ENCODE data around the gene ANKHD1. TPM values are rescaled to one million over a fixed set of nuclear protein-coding genes. Genes with fewer than 3 reads are reported as not detected.
"Not testable (repeated sequence)": the region's sequence is repeated elsewhere in the genome, so short reads cannot be mapped to it uniquely, and the experiment has no call there.

Gene ANKHD1
- polyA plus RNA-seq, 1 donor = 131 TPM

GRCh38 chr5:140420665-140421361 lies 19.2 kb downstream of the ANKHD1 start:
- Histone ChIP-seq H3K27me3 (ENCODE audit: control insufficient read depth, insufficient read depth, low read length) (no peaks in the 10 kb centered on the region), H3K36me3 (ENCODE audit: control insufficient read depth, insufficient read depth, low read length) (no peaks in the 10 kb centered on the region), H3K4me3 (ENCODE audit: low read length) (no peak overlapping the region), H3K27ac (ENCODE audit: low read length) (no peak overlapping the region), H3K9me3 (ENCODE audit: control insufficient read depth, low read depth, low read length) (no peaks in the 10 kb centered on the region), H3K4me1 (ENCODE audit: control insufficient read depth, insufficient read depth, low read length) (no peaks in the 10 kb centered on the region)
- DNase-seq = no peak
- 60% methylated on average over 2 of the region's 5 CpGs for WGBS (ENCODE audit: insufficient coverage, low lambda C conversion rate)

- not testable (repeated sequence) for H3K4me3 ChIP-seq (ENCODE audit: low read length); DNase-seq; H3K27ac ChIP-seq (ENCODE audit: low read length); H3K9me3 ChIP-seq (ENCODE audit: control insufficient read depth, low read depth, low read length); H3K4me1 ChIP-seq (ENCODE audit: control insufficient read depth, insufficient read depth, low read length); H3K36me3 ChIP-seq (ENCODE audit: control insufficient read depth, insufficient read depth, low read length); H3K27me3 ChIP-seq (ENCODE audit: control insufficient read depth, insufficient read depth, low read length)
- WGBS (ENCODE audit: insufficient coverage, low lambda C conversion rate) = no CpG with 5 or more reads among the region's 7 CpGs
These were observed 19.7 kb downstream of the ANKHD1 start for GRCh38 chr5:140421375-140421774.

DNA sequence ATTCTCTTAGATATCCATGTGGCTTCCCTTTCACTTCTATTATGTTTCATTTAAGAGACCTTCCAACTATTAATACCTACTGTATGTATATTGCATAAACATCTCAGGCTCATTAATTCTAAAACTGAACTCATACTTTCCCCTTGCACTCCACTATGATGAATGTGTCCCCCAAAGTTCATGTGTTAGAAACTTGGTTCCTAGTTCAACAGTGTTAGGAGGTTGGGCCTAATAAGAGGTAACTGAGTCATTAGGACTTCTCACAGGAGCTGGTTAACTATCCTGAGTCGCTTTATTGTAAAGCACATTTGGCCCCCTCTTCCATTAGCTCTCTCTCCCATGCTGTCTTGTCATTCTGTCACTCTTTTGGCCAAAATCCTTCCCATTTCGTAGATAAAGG lies 22.0 kb downstream of the ANKHD1 start:
- WGBS (ENCODE audit: insufficient coverage, low lambda C conversion rate) = 100% methylated on average over 1 of the region's 2 CpGs

DNA sequence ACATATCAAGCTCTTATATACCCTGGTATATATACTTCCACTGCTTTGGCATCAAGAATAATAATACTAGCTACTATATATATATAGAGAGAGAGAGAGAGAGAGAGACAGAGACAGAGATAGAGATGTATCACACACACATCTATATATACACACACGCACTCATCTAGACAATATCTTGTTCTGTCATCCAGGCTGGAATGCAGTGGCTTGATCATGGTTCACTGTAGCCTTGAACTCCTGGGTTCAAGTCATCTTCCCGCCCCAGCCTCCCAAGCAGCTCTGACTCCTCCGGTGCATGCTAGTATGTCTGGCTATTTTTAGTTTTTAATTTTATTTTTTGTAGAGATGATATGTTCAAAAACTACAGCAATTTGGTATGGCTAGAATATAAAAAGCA lies 22.5 kb downstream of the ANKHD1 start:
- no peak for DNase-seq

More for the DNA sequence above, 22.0 kb downstream of the ANKHD1 start:
- no peaks in the 10 kb centered on the region for H3K36me3 ChIP-seq (ENCODE audit: control insufficient read depth, insufficient read depth, low read length)
- H3K4me1 ChIP-seq (ENCODE audit: control insufficient read depth, insufficient read depth, low read length) = no peaks in the 10 kb centered on the region
- no peak overlapping the region for H3K4me3 ChIP-seq (ENCODE audit: low read length)
- peaks cover 8% of the 10 kb centered on the region for H3K9me3 ChIP-seq (ENCODE audit: control insufficient read depth, low read depth, low read length)
- no peaks in the 10 kb centered on the region for H3K27me3 ChIP-seq (ENCODE audit: control insufficient read depth, insufficient read depth, low read length)
- no peak overlapping the region for H3K27ac ChIP-seq (ENCODE audit: low read length)
- no peak for DNase-seq

GRCh38 chr5:140427726-140428125 lies 26.1 kb downstream of the ANKHD1 start:
- not testable (repeated sequence) for H3K4me1 ChIP-seq (ENCODE audit: control insufficient read depth, insufficient read depth, low read length); H3K27me3 ChIP-seq (ENCODE audit: control insufficient read depth, insufficient read depth, low read length); H3K27ac ChIP-seq (ENCODE audit: low read length); H3K9me3 ChIP-seq (ENCODE audit: control insufficient read depth, low read depth, low read length); DNase-seq; H3K4me3 ChIP-seq (ENCODE audit: low read length); H3K36me3 ChIP-seq (ENCODE audit: control insufficient read depth, insufficient read depth, low read length)
- no CpG with 5 or more reads among the region's 26 CpGs for WGBS (ENCODE audit: insufficient coverage, low lambda C conversion rate)

More for the DNA sequence above, 22.5 kb downstream of the ANKHD1 start:
- Histone ChIP-seq H3K36me3 (ENCODE audit: control insufficient read depth, insufficient read depth, low read length) (no peaks in the 10 kb centered on the region), H3K27me3 (ENCODE audit: control insufficient read depth, insufficient read depth, low read length) (no peaks in the 10 kb centered on the region), H3K27ac (ENCODE audit: low read length) (no peak overlapping the region), H3K4me1 (ENCODE audit: control insufficient read depth, insufficient read depth, low read length) (no peaks in the 10 kb centered on the region), H3K9me3 (ENCODE audit: control insufficient read depth, low read depth, low read length) (peaks cover 10% of the 10 kb centered on the region), H3K4me3 (ENCODE audit: low read length) (no peak overlapping the region)
- no CpG with 5 or more reads among the region's 3 CpGs for WGBS (ENCODE audit: insufficient coverage, low lambda C conversion rate)

GRCh38 chr5:140429724-140430123 lies 28.1 kb downstream of the ANKHD1 start:
- 100% methylated on average over 1 of the region's 2 CpGs for WGBS (ENCODE audit: insufficient coverage, low lambda C conversion rate)
- Histone ChIP-seq H3K4me1 (ENCODE audit: control insufficient read depth, insufficient read depth, low read length) (no peaks in the 10 kb centered on the region), H3K27me3 (ENCODE audit: control insufficient read depth, insufficient read depth, low read length) (no peaks in the 10 kb centered on the region), H3K9me3 (ENCODE audit: control insufficient read depth, low read depth, low read length) (peaks cover 10% of the 10 kb centered on the region), H3K27ac (ENCODE audit: low read length) (no peak overlapping the region), H3K4me3 (ENCODE audit: low read length) (no peak overlapping the region), H3K36me3 (ENCODE audit: control insufficient read depth, insufficient read depth, low read length) (no peaks in the 10 kb centered on the region)
- no peak for DNase-seq

GRCh38 chr5:140432212-140432611 lies 30.6 kb downstream of the ANKHD1 start:
- H3K4me1 ChIP-seq (ENCODE audit: control insufficient read depth, insufficient read depth, low read length) = no peaks in the 10 kb centered on the region
- WGBS (ENCODE audit: insufficient coverage, low lambda C conversion rate) = 88% methylated on average over 1 of the region's 1 CpG
- H3K27me3 ChIP-seq (ENCODE audit: control insufficient read depth, insufficient read depth, low read length) = no peaks in the 10 kb centered on the region
- DNase-seq = no peak
- H3K4me3 ChIP-seq (ENCODE audit: low read length) = no peak overlapping the region
- no peak overlapping the region for H3K27ac ChIP-seq (ENCODE audit: low read length)
- peaks cover 6% of the 10 kb centered on the region for H3K36me3 ChIP-seq (ENCODE audit: control insufficient read depth, insufficient read depth, low read length)
- H3K9me3 ChIP-seq (ENCODE audit: control insufficient read depth, low read depth, low read length) = peaks cover 10% of the 10 kb centered on the region

- no peaks in the 10 kb centered on the region for H3K27me3 ChIP-seq (ENCODE audit: control insufficient read depth, insufficient read depth, low read length)
- no peak overlapping the region for H3K27ac ChIP-seq (ENCODE audit: low read length)
- H3K9me3 ChIP-seq (ENCODE audit: control insufficient read depth, low read depth, low read length) = peaks cover 7% of the 10 kb centered on the region
- no peaks in the 10 kb centered on the region for H3K4me1 ChIP-seq (ENCODE audit: control insufficient read depth, insufficient read depth, low read length)
- WGBS (ENCODE audit: insufficient coverage, low lambda C conversion rate) = 100% methylated on average over 1 of the region's 8 CpGs
- DNase-seq = no peak
- peaks cover 6% of the 10 kb centered on the region for H3K36me3 ChIP-seq (ENCODE audit: control insufficient read depth, insufficient read depth, low read length)
- no peak overlapping the region for H3K4me3 ChIP-seq (ENCODE audit: low read length)
These were observed 31.3 kb downstream of the ANKHD1 start for GRCh38 chr5:140432916-140433315.

GRCh38 chr5:140457368-140457767 lies 55.7 kb downstream of the ANKHD1 start:
- not testable (repeated sequence) for H3K27ac ChIP-seq (ENCODE audit: low read length); H3K4me1 ChIP-seq (ENCODE audit: control insufficient read depth, insufficient read depth, low read length); DNase-seq; H3K4me3 ChIP-seq (ENCODE audit: low read length); H3K9me3 ChIP-seq (ENCODE audit: control insufficient read depth, low read depth, low read length); H3K27me3 ChIP-seq (ENCODE audit: control insufficient read depth, insufficient read depth, low read length)
- WGBS (ENCODE audit: insufficient coverage, low lambda C conversion rate) = no CpG with 5 or more reads among the region's 4 CpGs
- H3K36me3 ChIP-seq (ENCODE audit: control insufficient read depth, insufficient read depth, low read length) = peaks cover 16% of the 10 kb centered on the region

GRCh38 chr5:140466981-140467742 lies 65.5 kb downstream of the ANKHD1 start:
- 100% methylated on average over 1 of the region's 1 CpG for WGBS (ENCODE audit: insufficient coverage, low lambda C conversion rate)
- no peak overlapping the region for H3K4me3 ChIP-seq (ENCODE audit: low read length)

More at GRCh38 chr5:140466981-140467742, 65.5 kb downstream of the ANKHD1 start:
- Histone ChIP-seq H3K9me3 (ENCODE audit: control insufficient read depth, low read depth, low read length) (no peaks in the 10 kb centered on the region), H3K36me3 (ENCODE audit: control insufficient read depth, insufficient read depth, low read length) (peaks cover 25% of the 10 kb centered on the region), H3K27ac (ENCODE audit: low read length) (no peak overlapping the region), H3K4me1 (ENCODE audit: control insufficient read depth, insufficient read depth, low read length) (no peaks in the 10 kb centered on the region), H3K27me3 (ENCODE audit: control insufficient read depth, insufficient read depth, low read length) (no peaks in the 10 kb centered on the region)
- no peak for DNase-seq

Measured in large intestine (tissue), 3 donors.